GM19025 (cell line): ENCODE measurements around the gene SRR.
"Not testable (repeated sequence)": the region's sequence is repeated elsewhere in the genome, so short reads cannot be mapped to it uniquely, and the experiment has no call there.

Experiments used
- ATAC-seq: cut with Tn5 transposase; IDR thresholded peaks from one replicate; pipeline ENCODE4 v1.9.1; 2021; ENCODE audit warnings: mild to moderate bottlenecking, low read depth, moderate library complexity; ENCODE audit not compliant: unreplicated experiment

Gene SRR

GRCh38 chr17:2303204-2304188 lies at the start of gene SRR, which contains the start of gene SMG6:
Gene SRR (plus strand): TSS chr17:2303950. CDS start chr17:2315561, 11,611 bp downstream.
Gene SMG6 (minus strand): TSS chr17:2303785. CDS start chr17:2303720, 65 bp downstream.
- ATAC-seq, result peak; percentile 81

GRCh38 chr17:2258830-2259229 lies 44.9 kb upstream of the SRR start:
- not testable (repeated sequence) for ATAC-seq

- no peak for ATAC-seq
Measured at GRCh38 chr17:2259769-2260536, 43.8 kb upstream of the SRR start.

GRCh38 chr17:2262135-2262587 lies 41.6 kb upstream of the SRR start:
- ATAC-seq, result no peak

GRCh38 chr17:2263183-2264066 lies 40.3 kb upstream of the SRR start:
- ATAC-seq, result no peak

GRCh38 chr17:2264067-2264860 lies 39.5 kb upstream of the SRR start:
- no peak for ATAC-seq

- not testable (repeated sequence) for ATAC-seq
Measured at GRCh38 chr17:2265166-2265565, 38.6 kb upstream of the SRR start.

- peak; percentile 57 for ATAC-seq
Measured at GRCh38 chr17:2266045-2266864, 37.5 kb upstream of the SRR start.

- peak; percentile 12 for ATAC-seq
Measured at GRCh38 chr17:2266865-2267228, 36.9 kb upstream of the SRR start.

GRCh38 chr17:2267354-2267753 lies 36.4 kb upstream of the SRR start:
- ATAC-seq, result no peak

GRCh38 chr17:2271985-2272702 lies 31.6 kb upstream of the SRR start:
- no peak for ATAC-seq

GRCh38 chr17:2274414-2274813 lies 29.3 kb upstream of the SRR start:
- no peak for ATAC-seq

GRCh38 chr17:2275722-2276121 lies 28.0 kb upstream of the SRR start:
- no peak for ATAC-seq

- ATAC-seq, result no peak
Measured at GRCh38 chr17:2277429-2278170, 26.1 kb upstream of the SRR start.

GRCh38 chr17:2279707-2280106 lies 24.0 kb upstream of the SRR start:
- ATAC-seq, result no peak

GRCh38 chr17:2282297-2282873 lies 21.4 kb upstream of the SRR start:
- no peak for ATAC-seq

- ATAC-seq, result no peak
Measured at GRCh38 chr17:2283302-2283701, 20.4 kb upstream of the SRR start.
